B cell (primary cell): Measurements from ENCODE around the gene MYL6B. TPM values are rescaled to one million over a fixed set of nuclear protein-coding genes. Genes with fewer than 3 reads are reported as not detected.

Experiments used
- ATAC-seq: fragments of 200-7000 bp; cut with Tn5 transposase; one replicate; pipeline ENCODE4 v1.10.0; 2021; ENCODE audit warnings: low read depth, mild to moderate bottlenecking, moderate number of reproducible peaks, moderate library complexity
- CTCF ChIA-PET: fragments of 350-600 bp; sonication (Branson Sonifier 250); formaldehyde crosslinking; loops from one replicate; lab custom pipeline; 2021; ENCODE audit warnings: antibody characterized with exemption, inconsistent platforms; lab: Charles Lee
- POLR2A ChIA-PET: fragments of 350-600 bp; sonication (Branson Sonifier 250); formaldehyde crosslinking; loops from one replicate; lab custom pipeline; 2021; ENCODE audit warnings: antibody characterized with exemption; lab: Charles Lee
- DNase-seq: peaks from one replicate; pipeline ENCODE4 v3.0.0; 2013
- H2AFZ ChIP-seq: 2 replicates; pipeline ENCODE4 v1.6.1; 2012; ENCODE audit warnings: mild to moderate bottlenecking, low read depth, low read length; ENCODE audit not compliant: insufficient read depth, poor library complexity, severe bottlenecking
- H3K27ac ChIP-seq, 2 donors: 1 replicate in 1 of 2; 2 replicates in 1 of 2; pipeline ENCODE4 v1.5.1; 2012 to 2013; ENCODE audit warnings: low read length in 2 of 2, mild to moderate bottlenecking in 2 of 2, moderate library complexity in 1 of 2
- H3K27me3 ChIP-seq, 4 experiments: fragments of 200-600 bp in 1 of 4; sonication (generic) in 1 of 4; replicated peaks in 1 of 4; 1 replicate in 2 of 4; 2 replicates in 2 of 4; pipeline versions ENCODE4 v1.6.1 to v1.7.0; 2013 to 2016; ENCODE audit warnings: low read length in 3 of 4, mild to moderate bottlenecking in 2 of 4, mixed read lengths in 1 of 4, moderate library complexity in 1 of 4; ENCODE audit not compliant: insufficient read depth in 4 of 4, control insufficient read depth in 3 of 4; ENCODE audit errors: control extremely low read depth in 1 of 4
- H3K36me3 ChIP-seq, 2 experiments: replicated peaks in 1 of 2; 1 replicate in 1 of 2; 2 replicates in 1 of 2; pipeline versions ENCODE4 v1.6.1 to v1.7.1; 2013; ENCODE audit warnings: low read length in 1 of 2; ENCODE audit not compliant: insufficient read depth in 2 of 2, control insufficient read depth in 1 of 2; ENCODE audit errors: control extremely low read depth in 1 of 2, extremely low read depth in 1 of 2
- H3K4me1 ChIP-seq, 2 donors: fragments of 200-600 bp in 1 of 2; sonication (generic) in 1 of 2; 1 replicate in 1 of 2; 2 replicates in 1 of 2; pipeline versions ENCODE4 v1.5.1 to v1.6.1; 2013 to 2017; ENCODE audit warnings: low read length in 2 of 2; ENCODE audit not compliant: control insufficient read depth in 2 of 2, insufficient read depth in 2 of 2
- H3K4me2 ChIP-seq: replicated peaks from 2 replicates; pipeline ENCODE3; 2012; ENCODE audit warnings: mild to moderate bottlenecking, low read depth, low read length; ENCODE audit not compliant: poor library complexity, severe bottlenecking
- H3K4me3 ChIP-seq, 5 experiments: fragments of 200-600 bp in 1 of 5; sonication (generic) in 1 of 5; 1 replicate in 3 of 5; 2 replicates in 2 of 5; pipeline versions ENCODE4 v1.5.1 to v1.7.0; 2011 to 2016; ENCODE audit warnings: low read length in 4 of 5, mild to moderate bottlenecking in 4 of 5, low read depth in 2 of 5, control low read depth in 1 of 5, moderate library complexity in 1 of 5; ENCODE audit not compliant: insufficient read depth in 1 of 5; ENCODE audit errors: control extremely low read depth in 1 of 5, extremely low read depth in 1 of 5
- H3K79me2 ChIP-seq: fragments of 200-600 bp; sonication (generic); one replicate; pipeline ENCODE4 v1.6.0; 2016; ENCODE audit warnings: low read length; ENCODE audit not compliant: control insufficient read depth, insufficient read depth
- H3K9ac ChIP-seq: fragments of 200-600 bp; sonication (generic); 2 replicates; pipeline ENCODE4 v1.6.1; 2017; ENCODE audit warnings: mild to moderate bottlenecking, low read length, moderate library complexity
- H3K9me3 ChIP-seq, 3 donors: one replicate each; pipeline versions ENCODE4 v1.6.1 to v1.7.1; 2013; ENCODE audit warnings: low read length in 2 of 3; ENCODE audit not compliant: control insufficient read depth in 2 of 3, insufficient read depth in 1 of 3; ENCODE audit errors: control extremely low read depth in 1 of 3
- H4K20me1 ChIP-seq: 2 replicates; pipeline ENCODE4 v1.6.0; 2012; ENCODE audit warnings: mild to moderate bottlenecking, low read length; ENCODE audit not compliant: insufficient read depth, control insufficient read depth, poor library complexity, severe bottlenecking
- H3K27ac Mint-ChIP-seq: one replicate; pipeline ENCODE4 v1.8.0; 2021; ENCODE audit warnings: mixed read lengths
- H3K27me3 Mint-ChIP-seq: one replicate; pipeline ENCODE4 v1.8.0; 2021; ENCODE audit warnings: mixed read lengths
- H3K4me1 Mint-ChIP-seq: one replicate; pipeline ENCODE4 v1.8.0; 2021; ENCODE audit warnings: mixed read lengths
- H3K4me3 Mint-ChIP-seq: one replicate; pipeline ENCODE4 v1.8.0; 2021; ENCODE audit warnings: mixed read lengths
- H3K9me3 Mint-ChIP-seq: one replicate; pipeline ENCODE4 v1.8.0; 2022; ENCODE audit warnings: mixed read lengths; ENCODE audit not compliant: insufficient read depth
- CTCF ChIP-seq: fragments of 200-600 bp; IDR thresholded peaks from one replicate; pipeline ENCODE4 v1.8.0; 2022; ENCODE audit warnings: antibody characterized with exemption, mild to moderate bottlenecking
- EZH2 ChIP-seq: IDR thresholded peaks from 2 replicates; pipeline ENCODE4 v1.6.1; 2012; ENCODE audit warnings: borderline replicate concordance, low read depth, mild to moderate bottlenecking, moderate library complexity, low read length; ENCODE audit not compliant: insufficient read depth, poor library complexity, severe bottlenecking
- WGBS: methylation state at CpG from one replicate; pipeline ENCODE4 v1.1.5; 2013; ENCODE audit warnings: missing lambda C conversion rate; ENCODE audit not compliant: insufficient coverage; 5-methylcytosine and 5-hydroxymethylcytosine counted together
- intact Hi-C: fragments of 100-400 bp; cut with micrococcal nuclease; formaldehyde crosslinking; loops from one replicate; pipeline ENCODE4 v1.10.0; 2022
- polyA minus RNA-seq: library from RNA; depleted of rRNA, polyadenylated mRNA; stranded (reverse); fragments of >200 nt; gene quantifications from 2 replicates; pipeline ENCODE4 v1.2.3, GENCODE V29; 2012
- polyA plus RNA-seq: library from polyadenylated mRNA; depleted of rRNA; stranded (reverse); fragments of >200 nt; gene quantifications from 2 replicates; pipeline ENCODE4 v1.2.3, GENCODE V29; 2012
- total RNA-seq, 2 donors: library from RNA; stranded (reverse); fragments of 120-200 nt in 1 of 2; gene quantifications; 1 replicate in 1 of 2; 2 replicates in 1 of 2; pipeline versions ENCODE4 v1.2.3 to v1.2.4, GENCODE V29; 2013 to 2022

Gene MYL6B
- total RNA-seq: 23.7 and 25.7 TPM in 2 replicates
- total RNA-seq (2013): 43.2 TPM
- 18.7 and 27.8 TPM in 2 replicates for polyA plus RNA-seq
- 6.5 and 6.8 TPM in 2 replicates for polyA minus RNA-seq

- H3K4me3 ChIP-seq: peak within 1 kb of the TSS; percentile 54 to 89 (median 81)
- TF ChIP-seq CTCF (no peak), EZH2 (no peak)
- H3K9me3 ChIP-seq: no peaks in the 10 kb centered on the region
- H4K20me1 ChIP-seq: no peaks in the 10 kb centered on the region
- peaks cover 57% of the 10 kb centered on the region for H3K79me2 ChIP-seq
- Mint-ChIP-seq H3K27ac (peak within 1 kb of the TSS; percentile 98), H3K9me3 (no peaks in the 10 kb centered on the region), H3K4me3 (peak within 1 kb of the TSS; percentile 94), H3K4me1 (peaks cover 34% of the 10 kb centered on the region), H3K27me3 (no peaks in the 10 kb centered on the region)
- peak; percentile 91 for ATAC-seq
- H3K27me3 ChIP-seq: no peaks in the 10 kb centered on the region
- H3K4me1 ChIP-seq: peaks cover 15 to 28% of the 10 kb centered on the region in 2 donors
- peak; percentile 91 for DNase-seq
- peak within 1 kb of the TSS; percentile 88 for H3K9ac ChIP-seq
- H3K4me2 ChIP-seq: peak within 1 kb of the TSS; percentile 89
- H2AFZ ChIP-seq: peak within 1 kb of the TSS; percentile 94
- peaks cover 0 to 3% of the 10 kb centered on the region in 2 experiments for H3K36me3 ChIP-seq
- peak within 1 kb of the TSS; percentile 74 to 88 for H3K27ac ChIP-seq
- intact Hi-C loops: loop anchor here (1.0 to 10.0 kb wide), 3 partner anchors 26 to 923 kb away; partner anchors contain the start of genes NEMP1 and PA2G4
- POLR2A ChIA-PET: interaction anchor here (0.5 to 2.1 kb wide), 11 partner anchors 24 to 412 kb away, joined by 3 to 28 read pairs (median 3); partner anchors contain the start of genes COQ10A, ESYT1, IL23A and PA2G4
- CTCF ChIA-PET: interaction anchor here (0.9 to 1.4 kb wide), 5 partner anchors 22 to 37 kb away, joined by 5 to 11 read pairs (median 9); partner anchors contain the start of genes ESYT1, SMARCC2 and ZC3H10
- 0% methylated on average over 21 of the region's 37 CpGs for WGBS
Measured at GRCh38 chr12:56152132-56152755, at the start of gene MYL6B. Gene MYL6B (plus strand): TSS chr12:56152587. CDS start chr12:56153919, 1,332 bp downstream.

- peaks cover 0 to 12% of the 10 kb centered on the region in 2 experiments for H3K36me3 ChIP-seq
- ATAC-seq: no peak
- TF ChIP-seq EZH2 (no peak), CTCF (no peak)
- CTCF ChIA-PET: interaction anchor here (0.6 to 3.7 kb wide), 4 partner anchors 13 to 87 kb away, joined by 3 to 34 read pairs (median 7); partner anchors contain the start of genes RPL41, SMARCC2 and ZC3H10
- H3K27me3 ChIP-seq: peaks cover 0 to under 1% (median 0%) of the 10 kb centered on the region in 4 experiments
- POLR2A ChIA-PET: no interaction called here
- no peak for DNase-seq
- H2AFZ ChIP-seq: no peak overlapping the region
- H3K9me3 Mint-ChIP-seq: no peaks in the 10 kb centered on the region
- no peak overlapping the region for H3K9ac ChIP-seq
- no peaks in the 10 kb centered on the region for H4K20me1 ChIP-seq
- intact Hi-C loops: loop anchor here (5.0 kb wide), 1 partner anchor 130 kb away; the partner anchor contains the start of gene RAB5B
- peak overlapping the region; percentile 59 for H3K27ac Mint-ChIP-seq
- peaks cover 18 to 23% of the 10 kb centered on the region in 2 donors for H3K4me1 ChIP-seq
- no CpG with 5 or more reads among the region's 1 CpG for WGBS
- peak overlapping the region; percentile 29 for H3K4me3 Mint-ChIP-seq
- peaks cover 38% of the 10 kb centered on the region for H3K4me1 Mint-ChIP-seq
- H3K4me3 ChIP-seq: no peak overlapping the region
- no peaks in the 10 kb centered on the region for H3K9me3 ChIP-seq
- H3K79me2 ChIP-seq: peaks cover 27% of the 10 kb centered on the region
- H3K27ac ChIP-seq: no peak overlapping the region
- H3K4me2 ChIP-seq: no peak overlapping the region
- no peaks in the 10 kb centered on the region for H3K27me3 Mint-ChIP-seq
Measured at GRCh38 chr12:56102683-56103065, 49.7 kb upstream of the MYL6B start.
